Activated naive CD8-positive, alpha-beta T cell treated with anti-CD3 and anti-CD28 coated beads for 36 hours (primary cell): ENCODE measurements around the gene DPM1. TPM values are rescaled to one million over a fixed set of nuclear protein-coding genes. Genes with fewer than 3 reads are reported as not detected.
A peak's percentile ranks its signal among the peaks of the same experiment; 100 is the strongest.

Experiments
- DNase-seq: peaks from one replicate; pipeline ENCODE4 v3.0.0; 2021
- H3K27ac Mint-ChIP-seq: one replicate; pipeline ENCODE4 v1.8.0; 2022; ENCODE audit warnings: mild to moderate bottlenecking, moderate library complexity, mixed read lengths
- H3K27me3 Mint-ChIP-seq: one replicate; pipeline ENCODE4 v1.8.0; 2022; ENCODE audit warnings: mild to moderate bottlenecking, mixed read lengths
- H3K36me3 Mint-ChIP-seq: one replicate; pipeline ENCODE4 v1.8.0; 2021; ENCODE audit warnings: mild to moderate bottlenecking, mixed read lengths
- H3K4me1 Mint-ChIP-seq: one replicate; pipeline ENCODE4 v1.8.0; 2021; ENCODE audit warnings: mixed read lengths
- H3K4me3 Mint-ChIP-seq: one replicate; pipeline ENCODE4 v1.8.0; 2022; ENCODE audit warnings: mild to moderate bottlenecking, moderate library complexity, mixed read lengths
- H3K9me3 Mint-ChIP-seq: one replicate; pipeline ENCODE4 v1.8.0; 2022; ENCODE audit warnings: mixed read lengths
- total RNA-seq, 2 experiments: library from RNA; stranded (reverse); gene quantifications; one replicate each; pipeline ENCODE4 v1.2.3, GENCODE V29; 2021

DPM1 gene
- total RNA-seq, 2 experiments from 2014 or later = 84.6 to 88.1 TPM

GRCh38 chr20:50958615-50959542, 547 bp upstream of the DPM1 start, which contains the start of gene MOCS3:
Gene MOCS3 (plus strand): TSS chr20:50958818. CDS start chr20:50958843, 25 bp downstream.
- peak within 1 kb of the TSS; percentile 98 for H3K27ac Mint-ChIP-seq
- peaks cover 50% of the 10 kb centered on the region for H3K4me1 Mint-ChIP-seq
- no peaks in the 10 kb centered on the region for H3K27me3 Mint-ChIP-seq
- H3K4me3 Mint-ChIP-seq = peak within 1 kb of the TSS; percentile 94
- peaks cover 32% of the 10 kb centered on the region for H3K36me3 Mint-ChIP-seq
- H3K9me3 Mint-ChIP-seq = no peaks in the 10 kb centered on the region
- peak; percentile 76 for DNase-seq

GRCh38 chr20:50957276-50957675, 1.1 kb downstream of the DPM1 start:
- H3K9me3 Mint-ChIP-seq = no peaks in the 10 kb centered on the region
- H3K4me3 Mint-ChIP-seq = peak overlapping the region; percentile 94

GRCh38 chr20:50953821-50954220, 4.5 kb downstream of the DPM1 start:
- DNase-seq = no peak
- H3K27me3 Mint-ChIP-seq = no peaks in the 10 kb centered on the region
- no peak overlapping the region for H3K4me3 Mint-ChIP-seq
- peaks cover 17% of the 10 kb centered on the region for H3K36me3 Mint-ChIP-seq
- H3K4me1 Mint-ChIP-seq = peaks cover 34% of the 10 kb centered on the region
- H3K9me3 Mint-ChIP-seq = no peaks in the 10 kb centered on the region
- H3K27ac Mint-ChIP-seq = no peak overlapping the region

More at GRCh38 chr20:50957276-50957675, 1.1 kb downstream of the DPM1 start:
- H3K36me3 Mint-ChIP-seq = peaks cover 28% of the 10 kb centered on the region
- DNase-seq = no peak
- no peaks in the 10 kb centered on the region for H3K27me3 Mint-ChIP-seq
- H3K27ac Mint-ChIP-seq = peak overlapping the region; percentile 98
- H3K4me1 Mint-ChIP-seq = peaks cover 48% of the 10 kb centered on the region

GRCh38 chr20:50953196-50953595, 5.1 kb downstream of the DPM1 start:
- H3K36me3 Mint-ChIP-seq = peaks cover 18% of the 10 kb centered on the region
- H3K27me3 Mint-ChIP-seq = no peaks in the 10 kb centered on the region
- H3K27ac Mint-ChIP-seq = no peak overlapping the region
- H3K4me1 Mint-ChIP-seq = peaks cover 34% of the 10 kb centered on the region
- DNase-seq = no peak
- no peak overlapping the region for H3K4me3 Mint-ChIP-seq
- H3K9me3 Mint-ChIP-seq = no peaks in the 10 kb centered on the region

GRCh38 chr20:50948132-50948785, 10.1 kb downstream of the DPM1 start:
- no peak for DNase-seq
- H3K9me3 Mint-ChIP-seq = no peaks in the 10 kb centered on the region
- peaks cover 17% of the 10 kb centered on the region for H3K36me3 Mint-ChIP-seq
- no peaks in the 10 kb centered on the region for H3K27me3 Mint-ChIP-seq
- no peak overlapping the region for H3K27ac Mint-ChIP-seq
- no peak overlapping the region for H3K4me3 Mint-ChIP-seq
- H3K4me1 Mint-ChIP-seq = peaks cover 7% of the 10 kb centered on the region

- Mint-ChIP-seq H3K27ac (no peak overlapping the region), H3K4me1 (no peaks in the 10 kb centered on the region), H3K36me3 (peaks cover 19% of the 10 kb centered on the region), H3K27me3 (no peaks in the 10 kb centered on the region), H3K9me3 (no peaks in the 10 kb centered on the region), H3K4me3 (no peak overlapping the region)
- DNase-seq = no peak
Observed at GRCh38 chr20:50943069-50943468, 15.3 kb downstream of the DPM1 start.

GRCh38 chr20:50933589-50933988, 24.7 kb downstream of the DPM1 start:
- Mint-ChIP-seq H3K27ac (no peak overlapping the region), H3K36me3 (peaks cover 35% of the 10 kb centered on the region), H3K4me1 (peaks cover 22% of the 10 kb centered on the region), H3K27me3 (no peaks in the 10 kb centered on the region), H3K4me3 (no peak overlapping the region), H3K9me3 (no peaks in the 10 kb centered on the region)
- no peak for DNase-seq

- peak overlapping the region; percentile 96 for H3K27ac Mint-ChIP-seq
- H3K4me3 Mint-ChIP-seq = peak overlapping the region; percentile 25
- no peak for DNase-seq
- no peaks in the 10 kb centered on the region for H3K27me3 Mint-ChIP-seq
- H3K4me1 Mint-ChIP-seq = peaks cover 28% of the 10 kb centered on the region
- peaks cover 39% of the 10 kb centered on the region for H3K36me3 Mint-ChIP-seq
- no peaks in the 10 kb centered on the region for H3K9me3 Mint-ChIP-seq
Observed at GRCh38 chr20:50932691-50933280, 25.5 kb downstream of the DPM1 start.

- Mint-ChIP-seq H3K9me3 (no peaks in the 10 kb centered on the region), H3K4me3 (peak overlapping the region; percentile 80), H3K27ac (peak overlapping the region; percentile 96), H3K36me3 (peaks cover 46% of the 10 kb centered on the region), H3K27me3 (no peaks in the 10 kb centered on the region), H3K4me1 (peaks cover 35% of the 10 kb centered on the region)
- DNase-seq = no peak
Observed at GRCh38 chr20:50932016-50932485, 26.3 kb downstream of the DPM1 start.

- H3K36me3 Mint-ChIP-seq = peaks cover 47% of the 10 kb centered on the region
- peak within 1 kb of the TSS; percentile 96 for H3K27ac Mint-ChIP-seq
- peaks cover 39% of the 10 kb centered on the region for H3K4me1 Mint-ChIP-seq
- peak; percentile 87 for DNase-seq
- peak within 1 kb of the TSS; percentile 87 for H3K4me3 Mint-ChIP-seq
- no peaks in the 10 kb centered on the region for H3K27me3 Mint-ChIP-seq
- no peaks in the 10 kb centered on the region for H3K9me3 Mint-ChIP-seq
Observed at GRCh38 chr20:50931306-50932015, 26.9 kb downstream of the DPM1 start, which contains the start of gene ADNP. Gene ADNP (minus strand): TSS chr20:50931437. CDS start chr20:50903996, 27,441 bp downstream.

- H3K4me3 Mint-ChIP-seq = peak overlapping the region; percentile 85
- peaks cover 49% of the 10 kb centered on the region for H3K36me3 Mint-ChIP-seq
- H3K9me3 Mint-ChIP-seq = no peaks in the 10 kb centered on the region
- DNase-seq = no peak
- H3K4me1 Mint-ChIP-seq = peaks cover 41% of the 10 kb centered on the region
- peak overlapping the region; percentile 95 for H3K27ac Mint-ChIP-seq
- no peaks in the 10 kb centered on the region for H3K27me3 Mint-ChIP-seq
Observed at GRCh38 chr20:50930976-50931305, 27.4 kb downstream of the DPM1 start.

GRCh38 chr20:50930139-50930975, 28.0 kb downstream of the DPM1 start:
- Mint-ChIP-seq H3K27ac (peak overlapping the region; percentile 92), H3K4me1 (peaks cover 45% of the 10 kb centered on the region), H3K36me3 (peaks cover 55% of the 10 kb centered on the region), H3K27me3 (no peaks in the 10 kb centered on the region), H3K9me3 (no peaks in the 10 kb centered on the region), H3K4me3 (peak overlapping the region; percentile 87)
- DNase-seq = peak; percentile 42

- peaks cover 61% of the 10 kb centered on the region for H3K36me3 Mint-ChIP-seq
- H3K27me3 Mint-ChIP-seq = no peaks in the 10 kb centered on the region
- peaks cover 52% of the 10 kb centered on the region for H3K4me1 Mint-ChIP-seq
- H3K9me3 Mint-ChIP-seq = no peaks in the 10 kb centered on the region
- peak overlapping the region; percentile 88 for H3K27ac Mint-ChIP-seq
- peak overlapping the region; percentile 87 for H3K4me3 Mint-ChIP-seq
- peak; percentile 92 for DNase-seq
Observed at GRCh38 chr20:50929299-50930138, 28.8 kb downstream of the DPM1 start.
